ENCODE data around the gene ZNF770. TPM values are rescaled to one million over a fixed set of nuclear protein-coding genes. Genes with fewer than 3 reads are reported as not detected.

ZNF770 gene
- total RNA-seq, 1 experiment from 2014 or later: 70.7 TPM

DNA sequence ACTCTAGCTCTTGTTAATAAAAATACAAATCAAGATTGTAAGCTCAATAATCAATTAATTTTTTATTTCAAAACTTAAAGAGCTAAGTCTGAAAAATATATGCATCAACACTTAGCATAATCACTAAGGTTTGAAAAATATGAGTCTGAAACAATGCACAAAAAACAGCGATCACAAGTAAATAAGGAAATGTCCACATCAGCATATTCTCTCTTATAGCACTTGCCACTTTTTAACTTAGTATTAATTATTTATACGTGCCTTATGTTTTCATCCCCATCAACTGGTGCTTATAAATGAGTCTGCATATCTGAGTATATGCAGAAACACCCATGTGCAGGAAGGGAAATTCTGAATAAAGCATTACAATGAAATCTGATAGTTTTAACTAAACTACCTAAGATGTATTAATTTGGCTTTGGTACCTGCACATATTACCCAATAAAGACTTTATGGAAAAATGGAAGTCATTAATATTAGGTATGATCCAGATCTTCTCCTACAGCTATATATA is 46.8 kb downstream of the ZNF770 start:
- H3K79me2 ChIP-seq (ENCODE audit: insufficient read depth, low read length): no peaks in the 10 kb centered on the region
- ChIA-PET RAD21 (ENCODE audit: low non-redundant PET in 1 of 2, low total read pairs in 2 of 2, uncharacterized antibody in 2 of 2, unreplicated experiment in 2 of 2) (no interaction called here), POLR2A (no interaction called here), CTCF (interaction anchor here (0.9 kb wide), 1 partner anchor 233 kb away, joined by 3 read pairs; no protein-coding TSS in a partner anchor)
- no peak overlapping the region for H3K9ac ChIP-seq (ENCODE audit: low read length)
- ATAC-seq (no peak), DNase-seq (ENCODE audit: low read depth, low spot score) (no peak)
- no peaks in the 10 kb centered on the region for H3K4me1 ChIP-seq (ENCODE audit: control insufficient read depth in 1 of 2, insufficient read depth in 2 of 2, low read length in 2 of 2)
- no peak overlapping the region for H3K4me2 ChIP-seq (ENCODE audit: low read length)
- H3K36me3 ChIP-seq (ENCODE audit: control insufficient read depth in 1 of 2, insufficient read depth in 2 of 2, low read length in 2 of 2): peaks cover 13 to 27% of the 10 kb centered on the region in 2 experiments; a peak in 3 of 4 replicates
- TF ChIP-seq FOSL1 (IDR thresholded peaks at IDR 0.05; ENCODE audit: low read depth) (no peak), YY1 (IDR thresholded peaks at IDR 0.05; ENCODE audit: extremely low read depth, insufficient replicate concordance, low read depth, low read length) (no peak)
- TF ChIP-seq, protein P1, sequence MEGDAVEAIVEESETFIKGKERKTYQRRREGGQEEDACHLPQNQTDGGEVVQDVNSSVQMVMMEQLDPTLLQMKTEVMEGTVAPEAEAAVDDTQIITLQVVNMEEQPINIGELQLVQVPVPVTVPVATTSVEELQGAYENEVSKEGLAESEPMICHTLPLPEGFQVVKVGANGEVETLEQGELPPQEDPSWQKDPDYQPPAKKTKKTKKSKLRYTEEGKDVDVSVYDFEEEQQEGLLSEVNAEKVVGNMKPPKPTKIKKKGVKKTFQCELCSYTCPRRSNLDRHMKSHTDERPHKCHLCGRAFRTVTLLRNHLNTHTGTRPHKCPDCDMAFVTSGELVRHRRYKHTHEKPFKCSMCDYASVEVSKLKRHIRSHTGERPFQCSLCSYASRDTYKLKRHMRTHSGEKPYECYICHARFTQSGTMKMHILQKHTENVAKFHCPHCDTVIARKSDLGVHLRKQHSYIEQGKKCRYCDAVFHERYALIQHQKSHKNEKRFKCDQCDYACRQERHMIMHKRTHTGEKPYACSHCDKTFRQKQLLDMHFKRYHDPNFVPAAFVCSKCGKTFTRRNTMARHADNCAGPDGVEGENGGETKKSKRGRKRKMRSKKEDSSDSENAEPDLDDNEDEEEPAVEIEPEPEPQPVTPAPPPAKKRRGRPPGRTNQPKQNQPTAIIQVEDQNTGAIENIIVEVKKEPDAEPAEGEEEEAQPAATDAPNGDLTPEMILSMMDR (IDR thresholded peaks at IDR 0.05 in 2 of 3, conservative IDR thresholded peaks at IDR 0.05 in 1 of 3; ENCODE audit: borderline replicate concordance in 1 of 3, insufficient read depth in 1 of 3, low read depth in 2 of 3, low read length in 2 of 3): no peak
- TF ChIP-seq, protein P2, sequence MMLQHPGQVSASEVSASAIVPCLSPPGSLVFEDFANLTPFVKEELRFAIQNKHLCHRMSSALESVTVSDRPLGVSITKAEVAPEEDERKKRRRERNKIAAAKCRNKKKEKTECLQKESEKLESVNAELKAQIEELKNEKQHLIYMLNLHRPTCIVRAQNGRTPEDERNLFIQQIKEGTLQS (IDR thresholded peaks at IDR 0.05): no peak
- TF ChIP-seq, protein P3, sequence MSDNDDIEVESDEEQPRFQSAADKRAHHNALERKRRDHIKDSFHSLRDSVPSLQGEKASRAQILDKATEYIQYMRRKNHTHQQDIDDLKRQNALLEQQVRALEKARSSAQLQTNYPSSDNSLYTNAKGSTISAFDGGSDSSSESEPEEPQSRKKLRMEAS (IDR thresholded peaks at IDR 0.05): no peak
- H3K4me3 ChIP-seq (replicated peaks in 1 of 2; ENCODE audit: low read depth in 1 of 2, low read length in 2 of 2): no peak overlapping the region
- H3K9me3 ChIP-seq (ENCODE audit: control insufficient read depth in 1 of 2, insufficient read depth in 1 of 2, low read depth in 1 of 2, low read length in 2 of 2): no peaks in the 10 kb centered on the region
- no TSS peak for BruUV-seq (replicated peaks)
- H4K20me1 ChIP-seq (ENCODE audit: insufficient read depth): no peaks in the 10 kb centered on the region
- H3K9me2 ChIP-seq (ENCODE audit: insufficient read depth): no peaks in the 10 kb centered on the region
- intact Hi-C loops (cut with micrococcal nuclease): no loop called here
- no peaks in the 10 kb centered on the region for H3K27me3 ChIP-seq (ENCODE audit: insufficient read depth, low read length)
- H3K27ac ChIP-seq (ENCODE audit: low read depth, low read length): no peak overlapping the region
- no peak overlapping the region for H2AFZ ChIP-seq (ENCODE audit: low read depth, low read length, poor library complexity, severe bottlenecking)

DNA sequence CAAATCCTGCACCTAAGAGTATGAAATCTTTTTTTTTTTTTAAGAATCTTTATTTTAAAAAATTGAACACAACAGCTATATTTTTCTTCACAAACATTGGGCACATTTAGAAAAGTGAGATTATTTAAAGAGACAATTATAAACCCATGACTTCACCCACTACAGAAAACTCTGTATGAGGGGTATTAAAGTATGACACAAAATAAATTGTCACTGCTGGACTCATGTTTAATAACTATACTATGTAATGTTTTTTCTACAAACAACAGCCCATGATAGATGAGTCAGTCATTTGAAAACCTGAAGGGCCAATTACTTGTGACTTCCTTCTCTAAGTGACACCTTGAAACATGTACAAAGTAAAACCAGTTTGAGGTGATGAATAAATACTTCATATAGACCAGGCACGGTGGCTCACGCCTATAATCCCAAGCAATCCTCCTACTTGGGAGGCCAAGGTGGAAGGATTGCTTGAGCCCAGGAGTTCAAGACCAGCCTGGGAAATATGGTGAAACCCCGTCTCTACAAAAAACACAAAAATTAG is 54.6 kb downstream of the ZNF770 start:
- H3K36me3 ChIP-seq (ENCODE audit: control insufficient read depth in 1 of 2, insufficient read depth in 2 of 2, low read length in 2 of 2): peaks cover 34 to 37% of the 10 kb centered on the region in 2 experiments
- BruUV-seq (replicated peaks): no TSS peak
- TF ChIP-seq POLR2AphosphoS5 (IDR thresholded peaks at IDR 0.05; ENCODE audit: low read depth, low read length) (no peak), CEBPB (IDR thresholded peaks at IDR 0.05; ENCODE audit: low read depth) (no peak), SIN3A (IDR thresholded peaks at IDR 0.05; ENCODE audit: low read depth) (no peak), EZH2phosphoT487 (IDR thresholded peaks at IDR 0.05; ENCODE audit: borderline replicate concordance) (no peak), EGR1 (IDR thresholded peaks at IDR 0.05; ENCODE audit: low read depth) (no peak), RAD21 (IDR thresholded peaks at IDR 0.05; ENCODE audit: low read depth) (no peak), CBX3 (IDR thresholded peaks at IDR 0.05; ENCODE audit: low read depth) (no peak), YY1 (IDR thresholded peaks at IDR 0.05; ENCODE audit: extremely low read depth, insufficient replicate concordance, low read depth, low read length) (no peak), SRF (IDR thresholded peaks at IDR 0.05; ENCODE audit: low read depth) (no peak), POLR2A (IDR thresholded peaks at IDR 0.05; ENCODE audit: borderline replicate concordance, extremely low read depth, insufficient read depth, insufficient read length) (no peak), EZH2 (IDR thresholded peaks at IDR 0.05) (no peak), JUND (IDR thresholded peaks at IDR 0.05) (no peak)
- TF ChIP-seq, protein P3 (IDR thresholded peaks at IDR 0.05): no peak
- TF ChIP-seq, protein P1 (IDR thresholded peaks at IDR 0.05 in 2 of 3, conservative IDR thresholded peaks at IDR 0.05 in 1 of 3; ENCODE audit: borderline replicate concordance in 1 of 3, insufficient read depth in 1 of 3, low read depth in 2 of 3, low read length in 2 of 3): no peak

More for the DNA sequence above, 54.6 kb downstream of the ZNF770 start:
- H3K9me3 ChIP-seq (ENCODE audit: control insufficient read depth in 1 of 2, insufficient read depth in 1 of 2, low read depth in 1 of 2, low read length in 2 of 2): no peaks in the 10 kb centered on the region
- intact Hi-C loops (cut with micrococcal nuclease): no loop called here
- ChIA-PET CTCF (interaction anchor here (2.1 kb wide), 1 partner anchor 13 kb away, joined by 5 read pairs; no protein-coding TSS in a partner anchor), RAD21 (ENCODE audit: low non-redundant PET in 1 of 2, low total read pairs in 2 of 2, uncharacterized antibody in 2 of 2, unreplicated experiment in 2 of 2) (no interaction called here), POLR2A (no interaction called here)
- no peak overlapping the region for H3K27ac ChIP-seq (ENCODE audit: low read depth, low read length)
- H3K4me3 ChIP-seq (replicated peaks in 1 of 2; ENCODE audit: low read depth in 1 of 2, low read length in 2 of 2): no peak overlapping the region
- H3K4me2 ChIP-seq (ENCODE audit: low read length): no peak overlapping the region
- H2AFZ ChIP-seq (ENCODE audit: low read depth, low read length, poor library complexity, severe bottlenecking): no peak overlapping the region
- H3K9ac ChIP-seq (ENCODE audit: low read length): no peak overlapping the region
- H3K27me3 ChIP-seq (ENCODE audit: insufficient read depth, low read length): no peaks in the 10 kb centered on the region
- H3K4me1 ChIP-seq (ENCODE audit: control insufficient read depth in 1 of 2, insufficient read depth in 2 of 2, low read length in 2 of 2): no peaks in the 10 kb centered on the region
- no peaks in the 10 kb centered on the region for H3K79me2 ChIP-seq (ENCODE audit: insufficient read depth, low read length)
- H3K9me2 ChIP-seq (ENCODE audit: insufficient read depth): no peaks in the 10 kb centered on the region
- H4K20me1 ChIP-seq (ENCODE audit: insufficient read depth): no peaks in the 10 kb centered on the region
- no peak for DNase-seq (ENCODE audit: low read depth, low spot score)
- ATAC-seq: no peak

Measured in HCT116 (cell line).